HepG2 (cell line): ENCODE results near the gene GON7.

Source experiments
- NCOA2 ChIP-seq: sonication (generic); formaldehyde crosslinking; IDR thresholded peaks from 2 replicates; pipeline ENCODE4 v1.8.0; 2022; ENCODE audit warnings: inconsistent platforms
- ZNF3 ChIP-seq: IDR thresholded peaks from 2 replicates; pipeline ENCODE4 v1.7.0; 2017; ENCODE audit warnings: inconsistent platforms
- ZNF317 ChIP-seq: sonication (generic); formaldehyde crosslinking; IDR thresholded peaks from 2 replicates; pipeline ENCODE4 v1.5.0; 2020; ENCODE audit warnings: mild to moderate bottlenecking, missing genetic modification reagents
- ZNF737 ChIP-seq: sonication (generic); formaldehyde crosslinking; IDR thresholded peaks from 2 replicates; pipeline ENCODE4 v1.5.0; 2020; ENCODE audit warnings: missing genetic modification reagents, mild to moderate bottlenecking, borderline replicate concordance
- ZNF850 ChIP-seq: sonication (generic); formaldehyde crosslinking; conservative IDR thresholded peaks from 2 replicates; pipeline ENCODE4 v1.9.0; 2021; ENCODE audit warnings: mild to moderate bottlenecking, missing genetic modification reagents
- ZSCAN30 ChIP-seq: sonication (generic); formaldehyde crosslinking; IDR thresholded peaks from 2 replicates; pipeline ENCODE4 v1.5.0; 2020; ENCODE audit warnings: mild to moderate bottlenecking, missing genetic modification reagents
- TF ChIP-seq, protein P1 (sequence below): IDR thresholded peaks from 2 replicates; pipeline ENCODE4 v1.6.1; 2012; ENCODE audit warnings: low read length, improper control_type of control experiment
- TF ChIP-seq, protein P2 (sequence below): sonication (generic); formaldehyde crosslinking; IDR thresholded peaks from 2 replicates; pipeline ENCODE4 v1.5.1; 2020; ENCODE audit warnings: mild to moderate bottlenecking, moderate library complexity, missing genetic modification reagents
- TF ChIP-seq, protein P3 (sequence below): sonication (generic); formaldehyde crosslinking; IDR thresholded peaks from 2 replicates; pipeline ENCODE4 v1.4.0; 2020; ENCODE audit warnings: missing genetic modification reagents
- TF ChIP-seq, protein P4 (sequence below): sonication (generic); formaldehyde crosslinking; IDR thresholded peaks from 2 replicates; pipeline ENCODE4 v1.8.0; 2022; ENCODE audit warnings: missing genetic modification reagents, mild to moderate bottlenecking, borderline replicate concordance

- TF ChIP-seq ZNF737 (CRISPR knock-in tag) (no peak), NCOA2 (CRISPR knock-in tag) (no peak), ZNF850 (CRISPR knock-in tag) (no peak), ZSCAN30 (CRISPR knock-in tag) (no peak), ZNF317 (CRISPR knock-in tag) (no peak), ZNF3 (CRISPR knock-in tag) (no peak)
- TF ChIP-seq, protein P1, sequence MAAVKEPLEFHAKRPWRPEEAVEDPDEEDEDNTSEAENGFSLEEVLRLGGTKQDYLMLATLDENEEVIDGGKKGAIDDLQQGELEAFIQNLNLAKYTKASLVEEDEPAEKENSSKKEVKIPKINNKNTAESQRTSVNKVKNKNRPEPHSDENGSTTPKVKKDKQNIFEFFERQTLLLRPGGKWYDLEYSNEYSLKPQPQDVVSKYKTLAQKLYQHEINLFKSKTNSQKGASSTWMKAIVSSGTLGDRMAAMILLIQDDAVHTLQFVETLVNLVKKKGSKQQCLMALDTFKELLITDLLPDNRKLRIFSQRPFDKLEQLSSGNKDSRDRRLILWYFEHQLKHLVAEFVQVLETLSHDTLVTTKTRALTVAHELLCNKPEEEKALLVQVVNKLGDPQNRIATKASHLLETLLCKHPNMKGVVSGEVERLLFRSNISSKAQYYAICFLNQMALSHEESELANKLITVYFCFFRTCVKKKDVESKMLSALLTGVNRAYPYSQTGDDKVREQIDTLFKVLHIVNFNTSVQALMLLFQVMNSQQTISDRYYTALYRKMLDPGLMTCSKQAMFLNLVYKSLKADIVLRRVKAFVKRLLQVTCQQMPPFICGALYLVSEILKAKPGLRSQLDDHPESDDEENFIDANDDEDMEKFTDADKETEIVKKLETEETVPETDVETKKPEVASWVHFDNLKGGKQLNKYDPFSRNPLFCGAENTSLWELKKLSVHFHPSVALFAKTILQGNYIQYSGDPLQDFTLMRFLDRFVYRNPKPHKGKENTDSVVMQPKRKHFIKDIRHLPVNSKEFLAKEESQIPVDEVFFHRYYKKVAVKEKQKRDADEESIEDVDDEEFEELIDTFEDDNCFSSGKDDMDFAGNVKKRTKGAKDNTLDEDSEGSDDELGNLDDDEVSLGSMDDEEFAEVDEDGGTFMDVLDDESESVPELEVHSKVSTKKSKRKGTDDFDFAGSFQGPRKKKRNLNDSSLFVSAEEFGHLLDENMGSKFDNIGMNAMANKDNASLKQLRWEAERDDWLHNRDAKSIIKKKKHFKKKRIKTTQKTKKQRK = no peak
- TF ChIP-seq, protein P2, sequence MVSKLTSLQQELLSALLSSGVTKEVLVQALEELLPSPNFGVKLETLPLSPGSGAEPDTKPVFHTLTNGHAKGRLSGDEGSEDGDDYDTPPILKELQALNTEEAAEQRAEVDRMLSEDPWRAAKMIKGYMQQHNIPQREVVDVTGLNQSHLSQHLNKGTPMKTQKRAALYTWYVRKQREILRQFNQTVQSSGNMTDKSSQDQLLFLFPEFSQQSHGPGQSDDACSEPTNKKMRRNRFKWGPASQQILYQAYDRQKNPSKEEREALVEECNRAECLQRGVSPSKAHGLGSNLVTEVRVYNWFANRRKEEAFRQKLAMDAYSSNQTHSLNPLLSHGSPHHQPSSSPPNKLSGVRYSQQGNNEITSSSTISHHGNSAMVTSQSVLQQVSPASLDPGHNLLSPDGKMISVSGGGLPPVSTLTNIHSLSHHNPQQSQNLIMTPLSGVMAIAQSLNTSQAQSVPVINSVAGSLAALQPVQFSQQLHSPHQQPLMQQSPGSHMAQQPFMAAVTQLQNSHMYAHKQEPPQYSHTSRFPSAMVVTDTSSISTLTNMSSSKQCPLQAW = no peak
- TF ChIP-seq, protein P3, sequence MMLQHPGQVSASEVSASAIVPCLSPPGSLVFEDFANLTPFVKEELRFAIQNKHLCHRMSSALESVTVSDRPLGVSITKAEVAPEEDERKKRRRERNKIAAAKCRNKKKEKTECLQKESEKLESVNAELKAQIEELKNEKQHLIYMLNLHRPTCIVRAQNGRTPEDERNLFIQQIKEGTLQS = no peak
- TF ChIP-seq, protein P4, sequence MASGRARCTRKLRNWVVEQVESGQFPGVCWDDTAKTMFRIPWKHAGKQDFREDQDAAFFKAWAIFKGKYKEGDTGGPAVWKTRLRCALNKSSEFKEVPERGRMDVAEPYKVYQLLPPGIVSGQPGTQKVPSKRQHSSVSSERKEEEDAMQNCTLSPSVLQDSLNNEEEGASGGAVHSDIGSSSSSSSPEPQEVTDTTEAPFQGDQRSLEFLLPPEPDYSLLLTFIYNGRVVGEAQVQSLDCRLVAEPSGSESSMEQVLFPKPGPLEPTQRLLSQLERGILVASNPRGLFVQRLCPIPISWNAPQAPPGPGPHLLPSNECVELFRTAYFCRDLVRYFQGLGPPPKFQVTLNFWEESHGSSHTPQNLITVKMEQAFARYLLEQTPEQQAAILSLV = no peak
Observed at GRCh38 chr14:93175492-93175891, 31.4 kb downstream of the GON7 start.
